OCI-LY7 (cell line): ENCODE results near the gene STARD9.

Experiments
- EZH2phosphoT487 ChIP-seq: fragments of 200-600 bp; sonication (generic); IDR thresholded peaks from 2 replicates; pipeline ENCODE4 v1.6.1; 2018; ENCODE audit warnings: low read depth, borderline replicate concordance, mild to moderate bottlenecking, mixed run types, antibody characterized with exemption, low read length, moderate library complexity, mixed read lengths
- TF ChIP-seq, protein P1 (sequence below): fragments of 200-600 bp; sonication (generic); conservative IDR thresholded peaks from 2 replicates; pipeline ENCODE4 v1.5.1; 2014; ENCODE audit warnings: mild to moderate bottlenecking, antibody characterized with exemption, low read length, moderate library complexity, mixed read lengths

DNA sequence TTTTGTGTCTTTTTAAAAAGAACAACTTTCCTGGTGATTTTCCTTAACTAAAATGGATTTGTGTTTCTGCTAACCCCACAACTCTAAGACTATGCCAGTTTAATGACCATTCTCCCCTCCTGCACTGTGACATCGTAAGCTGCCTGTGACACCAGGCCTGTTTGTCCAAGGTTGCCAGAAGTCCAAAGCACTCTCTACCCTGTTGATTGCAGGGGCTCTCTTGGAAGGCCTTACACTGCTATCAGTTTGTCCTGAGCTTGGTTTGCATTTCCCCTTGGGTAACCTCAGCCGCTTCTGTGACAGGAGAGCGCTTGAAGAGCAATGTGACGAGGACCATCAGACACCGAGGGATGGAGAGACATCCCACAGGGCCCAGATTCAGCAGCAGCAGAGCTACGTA, 105.7 kb downstream of the STARD9 start:
- TF ChIP-seq, protein P1, sequence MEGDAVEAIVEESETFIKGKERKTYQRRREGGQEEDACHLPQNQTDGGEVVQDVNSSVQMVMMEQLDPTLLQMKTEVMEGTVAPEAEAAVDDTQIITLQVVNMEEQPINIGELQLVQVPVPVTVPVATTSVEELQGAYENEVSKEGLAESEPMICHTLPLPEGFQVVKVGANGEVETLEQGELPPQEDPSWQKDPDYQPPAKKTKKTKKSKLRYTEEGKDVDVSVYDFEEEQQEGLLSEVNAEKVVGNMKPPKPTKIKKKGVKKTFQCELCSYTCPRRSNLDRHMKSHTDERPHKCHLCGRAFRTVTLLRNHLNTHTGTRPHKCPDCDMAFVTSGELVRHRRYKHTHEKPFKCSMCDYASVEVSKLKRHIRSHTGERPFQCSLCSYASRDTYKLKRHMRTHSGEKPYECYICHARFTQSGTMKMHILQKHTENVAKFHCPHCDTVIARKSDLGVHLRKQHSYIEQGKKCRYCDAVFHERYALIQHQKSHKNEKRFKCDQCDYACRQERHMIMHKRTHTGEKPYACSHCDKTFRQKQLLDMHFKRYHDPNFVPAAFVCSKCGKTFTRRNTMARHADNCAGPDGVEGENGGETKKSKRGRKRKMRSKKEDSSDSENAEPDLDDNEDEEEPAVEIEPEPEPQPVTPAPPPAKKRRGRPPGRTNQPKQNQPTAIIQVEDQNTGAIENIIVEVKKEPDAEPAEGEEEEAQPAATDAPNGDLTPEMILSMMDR: no peak
- TF ChIP-seq EZH2phosphoT487: no peak
